Measurements from ENCODE around the gene NPAP1.
"Not testable (repeated sequence)": the region's sequence is repeated elsewhere in the genome, so short reads cannot be mapped to it uniquely, and the experiment has no call there.

- not testable (repeated sequence) for TF ChIP-seq CTCF (IDR thresholded peaks at IDR 0.05); ZFX (IDR thresholded peaks at IDR 0.05; ENCODE audit: borderline replicate concordance)
Measured at GRCh38 chr15:24639412-24639811, 36.2 kb upstream of the NPAP1 start.

All from 22Rv1 (cell line).